Psoas muscle (tissue), 8 donors: ENCODE measurements around the gene MXD1. TPM values are rescaled to one million over a fixed set of nuclear protein-coding genes. Genes with fewer than 3 reads are reported as not detected.

Experiments
- ATAC-seq, 4 donors: fragments of 200-7000 bp; cut with Tn5 transposase; one replicate each; pipeline ENCODE4 v1.9.1; 2020; ENCODE audit warnings: moderate library complexity in 3 of 4, mild to moderate bottlenecking in 2 of 4
- DNase-seq, 2 donors: peaks; one replicate each; pipeline ENCODE4 v3.0.0-alpha.2; 2020
- H3K27ac ChIP-seq: fragments of 200-600 bp; one replicate; pipeline ENCODE4 v1.8.0; 2022
- H3K27me3 ChIP-seq, 3 donors: fragments of 200-600 bp in 1 of 3; one replicate each; pipeline versions ENCODE4 v1.6.1 to v1.8.0; 2013 to 2022; ENCODE audit warnings: low read length in 2 of 3, mild to moderate bottlenecking in 2 of 3, moderate library complexity in 1 of 3; ENCODE audit not compliant: insufficient read depth in 3 of 3
- H3K36me3 ChIP-seq, 2 donors: fragments of 200-600 bp in 1 of 2; one replicate each; pipeline versions ENCODE4 v1.6.1 to v1.8.0; 2013 to 2022; ENCODE audit warnings: low read depth in 1 of 2, mild to moderate bottlenecking in 1 of 2, moderate library complexity in 1 of 2; ENCODE audit not compliant: insufficient read depth in 1 of 2
- H3K4me1 ChIP-seq: fragments of 200-600 bp; one replicate; pipeline ENCODE4 v1.8.0; 2022
- H3K4me3 ChIP-seq: fragments of 200-600 bp; one replicate; pipeline ENCODE4 v1.8.0; 2022; ENCODE audit warnings: mild to moderate bottlenecking
- H3K9me3 ChIP-seq: fragments of 200-600 bp; one replicate; pipeline ENCODE4 v1.8.0; 2022
- CTCF ChIP-seq: fragments of 200-600 bp; IDR thresholded peaks from one replicate; pipeline ENCODE4 v1.8.0; 2022; ENCODE audit warnings: antibody characterized with exemption
- WGBS, 3 donors: extraction: QIAGEN DNeasy Blood & Tissue Kit; methylation state at CpG; one replicate each; pipeline versions ENCODE4 v1.1.6 to v1.1.7; 2013; 5-methylcytosine and 5-hydroxymethylcytosine counted together
- intact Hi-C, 2 donors: fragments of 100-400 bp; cut with DNase I; formaldehyde crosslinking; loops; one replicate each; pipeline versions ENCODE4 v1.11.0 to v1.14.2; 2022
- polyA plus RNA-seq, 3 donors: library from polyadenylated mRNA; stranded (reverse); fragments of 200-250 nt; gene quantifications; one replicate each; pipeline ENCODE4 v1.2.3, GENCODE V29; 2013
- total RNA-seq, 4 donors: library from RNA; stranded (reverse); fragmentation: NEBNext Ultra II Directional in 2 of 4; extraction: Animal tissue kit (Norgen Biotek cat#: 25700) in 2 of 4; gene quantifications; one replicate each; pipeline versions ENCODE4 v1.2.1 to v1.2.4, GENCODE V29; 2021 to 2023
- donor health status: healthy with polysubstance abuse.
- donor health status: DM: no; HTN: no; CAD: no; lungs with moderate emphysema.
- donor health status: Bipolar disorder and iron deficiency.
- donor health status: healthy.
- donor health status: DM: yes; HTN: yes; CAD: no.
- donor health status: DM: no; HTN: no; CAD: no.
- donor health status: DM: no; HTN: no; CAD: no.
- donor health status: DM: yes; HTN: yes; CAD: no.

The MXD1 gene
- total and polyA plus RNA-seq, 7 donors, result 2.8 to 11.9 (median 6.4) TPM

- TF ChIP-seq CTCF, result no peak
- Histone ChIP-seq H3K4me3 (no peak overlapping the region), H3K9me3 (no peaks in the 10 kb centered on the region), H3K27ac (no peak overlapping the region), H3K36me3 (peaks cover 0 to 28% of the 10 kb centered on the region in 2 donors), H3K4me1 (no peaks in the 10 kb centered on the region), H3K27me3 (peaks cover 0 to 2% (median 0%) of the 10 kb centered on the region in 3 donors)
- 81 to 89% (median 86%) methylated on average over 8 of the region's 8 CpGs for WGBS, 3 donors
- DNase-seq (no peak), ATAC-seq (no peak)
- intact Hi-C loops, result no loop called here
Observed at GRCh38 chr2:69945941-69946340, 31.0 kb downstream of the MXD1 start.

- no peak for DNase-seq
- Histone ChIP-seq H3K9me3 (no peaks in the 10 kb centered on the region), H3K27me3 (peaks cover 0 to 2% (median 0%) of the 10 kb centered on the region in 3 donors), H3K27ac (no peak overlapping the region), H3K4me1 (no peaks in the 10 kb centered on the region), H3K36me3 (peaks cover 0 to 22% of the 10 kb centered on the region in 2 donors), H3K4me3 (no peak overlapping the region)
- TF ChIP-seq CTCF, result no peak
- intact Hi-C loops, result no loop called here
- WGBS, 3 donors, result 69 to 76% (median 72%) methylated on average over 13 of the region's 13 CpGs
- peak in 2 of 4 donors; percentile 8 to 27 for ATAC-seq
Observed at GRCh38 chr2:69946351-69947324, 31.7 kb downstream of the MXD1 start.

GRCh38 chr2:69947325-69947931, 32.5 kb downstream of the MXD1 start:
- no peak overlapping the region for H3K4me3 ChIP-seq
- no peak for ATAC-seq
- peaks cover 0 to 14% of the 10 kb centered on the region in 2 donors for H3K36me3 ChIP-seq
- H3K9me3 ChIP-seq, result no peaks in the 10 kb centered on the region
- H3K27me3 ChIP-seq, result peaks cover 0 to 2% (median 0%) of the 10 kb centered on the region in 3 donors
- H3K4me1 ChIP-seq, result no peaks in the 10 kb centered on the region
- TF ChIP-seq CTCF, result no peak
- no peak for DNase-seq
- H3K27ac ChIP-seq, result no peak overlapping the region
- intact Hi-C loops, result no loop called here
- 92 to 95% (median 94%) methylated on average over 4 of the region's 4 CpGs for WGBS, 3 donors

- DNase-seq (no peak), ATAC-seq (no peak)
- Histone ChIP-seq H3K27me3 (peaks cover 0 to 2% (median 0%) of the 10 kb centered on the region in 3 donors), H3K9me3 (no peaks in the 10 kb centered on the region), H3K4me3 (no peak overlapping the region), H3K36me3 (peaks cover 0 to 5% of the 10 kb centered on the region in 2 donors), H3K4me1 (no peaks in the 10 kb centered on the region), H3K27ac (no peak overlapping the region)
- WGBS, 3 donors, result 50 to 57% (median 54%) methylated on average over 25 to 35 of the region's 35 CpGs
- TF ChIP-seq CTCF, result no peak
- intact Hi-C loops, result no loop called here
Observed at GRCh38 chr2:69948032-69948962, 33.4 kb downstream of the MXD1 start.
